Right ventricle myocardium superior (tissue), 1 donor: Measurements from ENCODE around the gene LPAR6. TPM values are rescaled to one million over a fixed set of nuclear protein-coding genes. Genes with fewer than 3 reads are reported as not detected.
"Not testable (repeated sequence)": the region's sequence is repeated elsewhere in the genome, so short reads cannot be mapped to it uniquely, and the experiment has no call there.

ENCODE experiments used
- ATAC-seq: fragments of 200-7000 bp; cut with Tn5 transposase; one replicate; pipeline ENCODE4 v1.9.1; 2020; ENCODE audit warnings: mild to moderate bottlenecking; ENCODE audit not compliant: poor library complexity
- DNase-seq: peaks from one replicate; pipeline ENCODE4 v3.0.0-alpha.2; 2020
- intact Hi-C: fragments of 100-400 bp; cut with DNase I; formaldehyde crosslinking; loops from one replicate; pipeline ENCODE4 v1.11.2; 2022
- long read RNA-seq: library from polyadenylated mRNA; unstranded; transcript quantifications from one replicate; pipeline ENCODE4 v2.0.0, GENCODE V29; 2021
- total RNA-seq: library from RNA; stranded (reverse); fragmentation: NEBNext Ultra II Directional; extraction: Animal tissue kit (Norgen Biotek cat#: 25700); gene quantifications from one replicate; pipeline ENCODE4 v1.2.1, GENCODE V29; 2021
- donor health status: DM: no; HTN: yes; CAD: no; lungs with severe emphysema.

Gene LPAR6, protein sequence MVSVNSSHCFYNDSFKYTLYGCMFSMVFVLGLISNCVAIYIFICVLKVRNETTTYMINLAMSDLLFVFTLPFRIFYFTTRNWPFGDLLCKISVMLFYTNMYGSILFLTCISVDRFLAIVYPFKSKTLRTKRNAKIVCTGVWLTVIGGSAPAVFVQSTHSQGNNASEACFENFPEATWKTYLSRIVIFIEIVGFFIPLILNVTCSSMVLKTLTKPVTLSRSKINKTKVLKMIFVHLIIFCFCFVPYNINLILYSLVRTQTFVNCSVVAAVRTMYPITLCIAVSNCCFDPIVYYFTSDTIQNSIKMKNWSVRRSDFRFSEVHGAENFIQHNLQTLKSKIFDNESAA
- 10.3 TPM for total RNA-seq
- long read RNA-seq, partial matches to known transcripts = 22 of 24 reads
- long read RNA-seq, other reads (novel, unspliced or antisense) = 1 of 24 reads

- ATAC-seq (peak; percentile 83), DNase-seq (no peak)
- intact Hi-C loops = no loop called here
These were observed at the start of gene LPAR6 for GRCh38 chr13:48412881-48413351. LPAR6 (minus strand) TSS chr13:48413113; CDS start chr13:48412423, 690 bp downstream.

GRCh38 chr13:48457578-48458242 is 44.8 kb upstream of the LPAR6 start:
- intact Hi-C loops = no loop called here
- ATAC-seq = no peak
- DNase-seq = no peak

GRCh38 chr13:48456546-48456945 is 43.6 kb upstream of the LPAR6 start:
- intact Hi-C loops = no loop called here
- DNase-seq = no peak
- no peak for ATAC-seq

- DNase-seq, intact Hi-C loops, ATAC-seq: not testable (repeated sequence)
These were observed 38.3 kb upstream of the LPAR6 start for GRCh38 chr13:48451196-48451595.

- ATAC-seq = no peak
- intact Hi-C loops = loop anchor here (5.0 kb wide), 1 partner anchor 43 kb away; no protein-coding TSS in a partner anchor
- no peak for DNase-seq
These were observed 36.7 kb upstream of the LPAR6 start for GRCh38 chr13:48449656-48450055.

DNA sequence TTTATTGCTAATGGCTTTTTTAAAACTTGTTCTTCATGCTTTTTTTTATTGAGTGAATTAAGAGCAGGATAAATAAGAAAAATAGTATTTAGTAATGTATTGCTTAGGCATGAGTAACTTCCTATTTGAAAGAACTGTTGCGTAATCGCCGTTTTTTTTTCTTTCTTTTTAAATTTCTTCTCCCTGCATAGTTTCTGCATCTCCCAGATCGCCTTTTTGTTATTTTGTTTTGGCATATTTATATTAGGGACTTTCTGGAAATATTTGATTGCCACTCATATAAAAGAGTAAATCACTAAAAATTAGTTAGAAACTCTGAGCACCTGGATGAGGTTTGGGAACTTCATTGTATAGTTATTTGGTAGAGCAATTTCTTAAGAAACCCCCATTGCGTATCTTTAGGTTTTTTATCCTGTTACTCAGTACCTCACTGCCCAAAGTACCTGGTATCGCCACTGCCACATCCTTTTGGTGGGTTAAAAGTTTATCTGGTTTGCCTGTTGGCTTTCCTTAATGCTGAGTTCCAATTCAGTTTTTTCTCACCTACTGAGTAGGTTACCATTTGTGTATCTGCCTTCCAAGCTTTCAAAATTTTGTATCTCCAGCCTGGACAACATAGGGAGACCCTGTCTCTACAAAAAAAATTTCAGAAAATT is 36.2 kb upstream of the LPAR6 start:
- peak; percentile 59 for ATAC-seq
- intact Hi-C loops = loop anchor here (5.0 kb wide), 1 partner anchor 43 kb away; no protein-coding TSS in a partner anchor
- no peak for DNase-seq

DNA sequence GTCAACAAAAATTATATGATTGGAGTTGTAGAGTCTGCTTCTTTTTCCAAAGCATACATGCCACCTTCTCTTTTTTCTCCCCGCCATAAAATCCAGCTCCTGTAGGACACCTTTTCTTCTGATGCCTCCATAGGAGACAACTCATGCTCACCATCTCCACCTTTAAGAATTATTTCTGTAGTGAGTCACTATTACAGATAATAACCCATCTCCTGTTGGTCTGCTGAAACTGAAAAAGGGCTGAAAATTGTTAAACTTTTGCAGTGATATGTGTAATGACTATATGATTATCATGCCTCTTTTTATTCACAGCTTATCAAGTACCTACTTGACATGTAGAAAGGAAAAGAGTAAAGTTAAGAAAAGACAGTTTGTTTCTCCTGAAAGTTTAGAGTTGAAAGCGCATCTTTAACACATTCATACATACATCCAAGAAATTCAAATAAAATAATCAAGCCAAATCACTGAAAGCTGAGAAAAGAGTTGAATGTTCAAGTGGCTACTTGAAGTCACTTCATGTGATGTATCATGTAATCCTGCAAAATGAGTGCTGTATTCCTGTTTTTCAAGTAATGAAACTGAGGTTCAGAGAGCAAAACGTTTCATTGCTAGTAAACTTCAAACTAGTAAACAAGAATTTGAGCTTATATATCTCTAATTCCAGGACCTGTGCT is 35.5 kb upstream of the LPAR6 start:
- intact Hi-C loops = loop anchor here (5.0 kb wide), 1 partner anchor 44 kb away; no protein-coding TSS in a partner anchor
- DNase-seq (no peak), ATAC-seq (no peak)

DNA sequence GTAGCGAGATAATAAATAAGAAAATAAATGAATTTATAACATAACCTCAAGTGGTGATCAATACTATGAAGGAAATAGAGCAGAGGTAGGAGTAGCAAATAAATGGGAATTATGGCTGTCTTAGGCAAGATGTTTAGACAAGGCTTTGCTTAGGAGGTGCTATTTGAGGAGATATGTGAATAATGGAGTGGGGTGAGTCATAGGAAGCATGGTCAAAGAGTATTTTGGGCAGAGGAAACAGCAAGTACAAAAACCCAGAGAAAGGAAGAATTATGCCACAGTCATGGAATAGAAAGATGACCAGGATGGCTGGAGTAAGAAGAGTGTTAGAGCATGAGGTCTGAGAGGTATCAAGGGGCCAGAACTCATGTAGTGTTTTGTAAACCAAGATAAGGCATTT is 33.6 kb upstream of the LPAR6 start:
- DNase-seq (no peak), ATAC-seq (no peak)
- intact Hi-C loops = loop anchor here (5.0 kb wide), 1 partner anchor 46 kb away; no protein-coding TSS in a partner anchor

GRCh38 chr13:48443442-48444208 is 30.7 kb upstream of the LPAR6 start:
- DNase-seq (no peak), ATAC-seq (no peak)
- intact Hi-C loops = no loop called here

GRCh38 chr13:48437371-48437770 is 24.5 kb upstream of the LPAR6 start:
- ATAC-seq (peak; percentile 92), DNase-seq (peak; percentile 81)
- intact Hi-C loops = no loop called here

GRCh38 chr13:48436661-48437288 is 23.9 kb upstream of the LPAR6 start:
- DNase-seq (no peak), ATAC-seq (peak; percentile 25)
- intact Hi-C loops = no loop called here

GRCh38 chr13:48434200-48434599 is 21.3 kb upstream of the LPAR6 start:
- ATAC-seq (no peak), DNase-seq (no peak)
- intact Hi-C loops = no loop called here

GRCh38 chr13:48431987-48432615 is 19.2 kb upstream of the LPAR6 start:
- no peak for DNase-seq
- ATAC-seq = peak; percentile 25
- intact Hi-C loops = no loop called here

DNA sequence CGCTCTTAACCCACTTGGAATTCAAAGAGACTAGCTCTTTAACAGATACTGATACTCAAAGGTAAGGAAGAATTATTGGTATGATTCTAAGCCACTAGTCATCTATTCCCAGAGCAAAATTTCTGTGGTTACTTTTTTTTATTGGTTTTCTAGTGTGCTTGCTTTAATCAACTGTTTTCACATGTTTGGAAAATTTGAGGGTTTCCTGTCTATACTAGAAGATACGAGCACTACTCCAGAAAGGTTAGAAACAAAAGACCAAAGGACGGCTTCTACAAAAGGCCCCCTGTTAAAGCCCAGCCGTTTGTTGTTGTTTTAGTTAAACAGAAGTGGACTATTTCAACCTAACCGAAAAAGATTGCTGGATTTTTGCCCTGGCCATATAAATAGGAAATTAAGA is 18.5 kb upstream of the LPAR6 start:
- intact Hi-C loops = no loop called here
- DNase-seq (no peak), ATAC-seq (no peak)

DNA sequence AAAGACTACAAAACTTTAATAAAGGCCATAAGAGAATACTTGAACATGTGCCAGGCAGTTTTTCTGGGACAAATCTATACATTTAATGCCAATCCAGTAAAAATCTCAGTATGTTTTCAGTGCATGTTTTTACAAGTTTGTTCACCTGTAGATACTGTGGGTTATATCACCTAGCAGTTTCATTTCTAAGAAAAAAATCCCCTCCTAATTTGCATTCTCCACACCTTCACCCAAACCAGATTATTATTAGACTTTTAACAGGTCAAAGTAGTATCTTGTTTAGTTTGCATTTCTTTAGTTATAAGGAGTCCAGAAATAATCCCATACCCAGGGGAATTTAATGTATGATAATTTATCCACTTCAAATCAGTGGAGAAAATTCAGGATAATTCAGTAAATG is 17.0 kb upstream of the LPAR6 start:
- ATAC-seq (no peak), DNase-seq (no peak)
- intact Hi-C loops = no loop called here

- DNase-seq (no peak), ATAC-seq (no peak)
- intact Hi-C loops = no loop called here
These were observed 16.1 kb upstream of the LPAR6 start for GRCh38 chr13:48429036-48429435.

- ATAC-seq, intact Hi-C loops, DNase-seq: not testable (repeated sequence)
These were observed 13.9 kb upstream of the LPAR6 start for GRCh38 chr13:48426755-48427298.
